ENCODE data around the gene STX4. TPM values are rescaled to one million over a fixed set of nuclear protein-coding genes. Genes with fewer than 3 reads are reported as not detected.

Gene STX4
- polyA plus RNA-seq, 12 donors, result 33.1 to 71.9 (median 39.3) TPM; not detected in 1

DNA sequence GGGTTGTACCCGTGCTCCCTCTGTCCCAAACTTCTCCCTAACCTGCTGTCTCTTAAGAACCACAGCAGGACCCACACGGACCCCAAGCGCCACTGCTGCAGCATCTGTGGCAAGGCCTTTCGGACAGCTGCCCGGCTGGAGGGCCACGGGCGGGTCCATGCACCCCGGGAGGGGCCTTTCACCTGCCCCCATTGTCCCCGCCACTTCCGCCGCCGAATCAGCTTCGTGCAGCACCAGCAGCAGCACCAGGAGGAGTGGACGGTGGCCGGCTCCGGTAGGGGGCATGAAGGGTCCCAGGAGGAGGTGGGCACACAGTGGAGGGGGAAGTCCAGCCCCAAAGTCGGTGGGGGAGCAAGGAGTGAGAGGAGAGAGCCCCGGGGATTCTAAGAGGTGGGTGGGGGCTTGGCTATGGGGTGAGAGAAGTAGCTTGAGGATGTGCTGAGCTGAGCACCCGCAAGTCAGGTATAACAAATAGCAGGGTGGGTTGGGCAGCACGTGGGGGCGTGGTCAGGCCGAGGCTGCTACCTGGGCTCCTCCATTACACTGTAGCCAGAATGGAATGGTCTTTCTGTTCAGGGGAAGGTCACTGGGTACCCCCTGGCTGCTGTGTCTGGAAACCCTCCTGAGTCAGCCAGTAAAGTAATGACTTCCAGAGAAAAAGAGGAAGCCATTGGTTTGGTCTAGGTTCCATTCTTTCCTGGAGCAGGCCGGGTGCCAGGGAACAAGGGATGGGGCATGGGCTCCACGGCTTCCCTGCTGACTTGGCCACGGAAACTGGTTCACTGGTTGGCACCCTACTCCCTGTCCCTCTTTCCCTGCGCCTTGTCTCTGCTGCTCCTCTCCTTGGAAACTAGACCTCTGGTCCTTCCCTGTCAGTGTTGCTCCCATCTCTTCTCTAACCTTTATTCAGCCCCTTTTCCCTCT, 48.3 kb downstream of the STX4 start:
- DNase-seq, result no peak

DNA sequence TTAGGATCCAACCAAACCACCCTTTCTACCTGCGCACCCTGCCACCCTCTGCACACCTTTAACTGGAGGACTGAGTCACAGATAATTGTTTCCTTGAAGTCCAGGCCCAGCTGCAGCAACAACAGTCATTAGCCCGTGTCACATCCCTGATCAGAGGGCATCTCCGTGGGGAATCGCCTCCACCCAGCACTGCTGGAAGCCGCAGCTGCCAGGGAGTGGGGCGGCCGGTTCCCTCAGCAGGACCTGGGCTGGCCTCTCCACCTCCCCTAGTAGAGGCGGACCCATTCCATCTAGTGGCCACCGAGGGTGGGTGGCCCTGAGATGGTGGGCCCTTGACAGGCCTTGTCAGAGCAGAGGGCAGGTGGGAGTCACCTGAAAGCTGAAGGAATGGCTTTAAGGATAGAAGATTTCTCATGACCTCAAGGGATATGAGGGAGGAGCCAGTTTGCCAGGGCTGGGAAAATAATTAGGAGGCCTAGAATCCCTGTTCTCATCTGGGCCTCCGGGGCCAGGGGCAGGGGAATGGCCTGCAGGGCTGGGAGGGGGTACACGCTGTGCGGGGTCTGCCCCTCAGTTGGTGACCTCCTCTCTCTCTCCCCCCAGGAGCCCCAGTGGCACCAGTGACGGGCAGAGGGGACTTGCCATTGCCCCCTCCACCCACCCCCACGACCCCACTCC, 49.1 kb downstream of the STX4 start:
- DNase-seq, result no peak

DNA sequence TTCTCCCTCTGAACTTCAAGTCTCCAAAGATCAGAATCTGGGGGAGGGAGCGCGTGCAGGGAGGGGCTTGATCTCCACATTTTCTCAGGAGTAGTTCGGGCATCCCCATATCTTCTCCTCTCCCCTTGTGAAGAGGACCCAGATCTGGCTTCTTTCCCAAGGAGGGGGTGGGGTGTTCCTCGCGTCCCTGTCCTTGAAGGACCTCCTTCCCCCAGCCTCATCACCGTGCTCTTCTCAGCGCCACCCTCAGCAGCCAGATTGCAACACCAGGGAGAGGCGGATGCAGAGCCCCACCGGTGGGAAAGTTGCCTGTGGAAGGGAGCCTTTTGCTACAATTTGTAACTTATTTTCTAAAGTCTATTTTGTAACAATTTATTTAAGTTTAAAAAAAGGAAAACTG, 49.7 kb downstream of the STX4 start:
- no peak for DNase-seq

DNA sequence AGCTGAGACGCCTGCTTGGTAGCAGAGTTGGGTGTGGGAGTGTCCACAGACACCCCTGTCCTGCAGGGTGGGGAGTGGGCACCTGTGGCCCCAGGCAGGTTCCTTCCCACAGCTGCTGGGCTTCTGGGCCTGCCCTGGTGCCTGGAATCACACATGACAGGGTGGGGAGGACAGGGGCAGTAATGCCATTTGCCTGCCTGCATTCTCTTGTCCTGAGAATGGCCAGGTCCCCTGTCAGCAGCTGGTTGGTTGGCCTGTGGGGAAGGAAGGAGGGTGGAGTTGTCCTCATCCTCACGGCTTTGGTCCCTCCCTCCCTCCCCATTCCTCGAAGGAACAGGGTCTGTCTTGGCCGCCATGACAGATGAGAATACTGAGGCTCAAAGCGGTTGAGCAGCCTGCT, 50.2 kb downstream of the STX4 start:
- DNase-seq, result no peak

DNA sequence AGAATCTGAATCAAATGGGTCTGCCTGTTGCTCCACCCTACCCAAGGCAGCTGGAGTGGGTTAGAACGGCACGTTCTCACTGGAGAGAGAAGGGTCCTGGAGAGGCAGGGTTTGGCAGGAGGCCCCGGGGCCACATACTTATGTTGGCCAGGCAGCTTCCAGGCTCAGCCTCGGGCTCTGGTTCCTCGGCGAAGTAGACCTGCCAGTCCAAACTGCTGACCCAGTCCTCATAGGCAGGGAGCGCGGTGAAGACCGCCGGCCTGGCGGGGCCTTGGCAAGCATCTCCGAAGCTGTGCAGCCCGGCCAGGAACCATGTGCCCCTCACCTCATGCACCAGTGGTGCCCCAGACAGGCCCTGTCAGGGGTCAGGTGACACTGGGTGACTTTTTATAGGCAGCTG, 50.6 kb downstream of the STX4 start:
- no peak for DNase-seq

DNA sequence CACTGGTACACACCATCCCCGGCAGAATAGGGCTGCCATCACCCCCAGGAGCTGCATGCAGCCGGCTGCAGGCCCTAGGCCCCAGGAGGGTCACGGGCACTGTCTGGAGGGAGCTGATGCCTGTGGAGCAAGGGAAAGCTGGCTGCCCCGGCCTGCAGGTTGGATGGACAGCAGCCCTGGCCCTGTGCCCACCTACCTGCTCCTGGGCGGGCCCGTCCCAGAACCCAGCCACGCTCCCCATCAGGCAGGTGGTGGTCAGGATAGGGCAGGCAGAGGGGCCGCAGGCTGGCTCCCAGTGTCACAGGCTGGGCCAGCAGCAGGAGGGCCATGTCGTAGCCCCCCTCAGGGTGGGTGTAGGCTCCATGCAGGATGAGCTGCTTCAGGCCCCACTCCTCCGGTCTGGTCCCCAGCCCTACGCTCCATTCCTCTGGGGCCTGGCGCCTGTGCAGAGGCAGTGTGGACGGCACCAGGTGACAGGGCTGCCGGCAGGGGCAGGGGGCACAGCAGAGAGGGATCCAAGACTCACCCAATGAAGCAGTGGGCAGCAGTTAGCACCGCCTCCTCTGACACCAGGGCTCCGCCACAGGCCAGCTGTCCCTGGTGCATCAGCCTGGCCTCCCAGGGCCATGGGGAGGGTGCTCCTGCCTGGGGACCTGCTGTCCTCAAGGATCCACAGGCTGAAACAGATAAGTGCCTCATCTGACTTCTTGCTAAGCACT, 51.4 kb downstream of the STX4 start:
- no peak for DNase-seq

DNA sequence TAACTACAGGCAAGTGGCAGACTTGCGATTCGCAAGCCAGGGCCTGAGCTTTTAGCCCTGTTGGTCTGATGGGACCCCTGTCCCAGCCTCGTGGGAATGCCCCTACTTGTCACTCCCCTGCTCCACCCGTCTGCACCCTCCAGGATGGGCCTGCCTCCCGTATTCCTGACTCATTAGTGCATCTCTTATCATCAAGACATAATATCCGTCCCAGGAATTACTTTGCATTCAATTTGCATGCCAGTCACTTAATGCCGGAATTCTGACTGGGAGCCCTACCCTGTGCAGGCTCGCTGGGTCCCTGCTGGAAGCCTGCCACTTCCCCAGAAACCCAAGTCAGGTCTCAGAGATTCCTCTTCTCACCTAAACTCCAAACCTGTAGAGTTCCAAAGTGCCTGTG, 52.1 kb downstream of the STX4 start:
- DNase-seq, result no peak

DNA sequence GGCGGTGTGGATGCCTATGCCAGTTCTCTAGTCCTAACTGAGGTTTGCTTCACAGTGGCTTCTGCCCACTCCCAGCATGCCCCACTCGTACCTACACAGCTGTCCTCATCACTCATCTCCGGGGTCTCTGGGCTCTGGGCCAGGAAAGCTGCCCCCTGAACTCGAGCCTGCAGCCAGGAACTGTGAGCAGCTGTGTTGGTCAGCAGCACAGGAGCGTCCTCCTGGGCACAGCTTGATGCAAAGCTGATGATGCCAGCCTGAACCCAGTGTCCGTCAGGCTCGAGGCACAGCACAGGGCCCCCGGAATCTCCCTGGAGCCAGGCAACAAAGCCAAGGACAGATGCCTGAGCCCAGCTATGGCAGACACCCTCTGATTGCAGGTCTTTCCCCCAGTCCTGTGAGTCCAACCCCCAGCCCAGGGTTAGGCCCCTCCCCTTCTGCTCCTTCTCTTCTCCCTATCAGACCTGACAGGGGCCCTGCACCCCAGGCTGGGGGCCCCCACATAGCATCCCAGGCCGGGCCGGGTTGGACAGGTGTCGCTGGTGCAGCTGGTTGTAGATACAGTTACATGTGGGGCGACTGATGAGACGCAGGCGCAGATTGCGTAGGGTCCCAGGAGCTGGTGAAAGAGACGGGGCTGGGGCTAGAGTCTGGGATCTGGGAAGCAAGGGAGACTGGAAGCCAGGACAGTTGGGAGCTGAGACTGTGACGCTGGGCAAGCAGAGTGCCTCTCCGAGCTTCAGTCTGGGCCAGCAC, 52.7 kb downstream of the STX4 start:
- DNase-seq, result no peak

DNA sequence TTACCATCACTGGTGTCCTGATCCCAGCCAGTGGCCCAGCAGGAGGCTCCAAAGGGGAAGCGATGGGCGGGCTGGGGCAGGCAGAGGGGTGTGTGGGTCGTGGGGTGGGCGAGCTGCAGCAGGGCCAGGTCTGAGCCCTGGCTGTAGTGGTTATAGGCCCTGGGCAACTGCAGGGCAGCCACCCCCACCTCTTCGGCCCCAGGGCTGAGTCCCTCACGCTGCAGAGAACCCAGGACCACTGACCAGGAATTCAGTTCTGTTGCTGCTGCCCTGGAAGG, 53.2 kb downstream of the STX4 start:
- no peak for DNase-seq

DNA sequence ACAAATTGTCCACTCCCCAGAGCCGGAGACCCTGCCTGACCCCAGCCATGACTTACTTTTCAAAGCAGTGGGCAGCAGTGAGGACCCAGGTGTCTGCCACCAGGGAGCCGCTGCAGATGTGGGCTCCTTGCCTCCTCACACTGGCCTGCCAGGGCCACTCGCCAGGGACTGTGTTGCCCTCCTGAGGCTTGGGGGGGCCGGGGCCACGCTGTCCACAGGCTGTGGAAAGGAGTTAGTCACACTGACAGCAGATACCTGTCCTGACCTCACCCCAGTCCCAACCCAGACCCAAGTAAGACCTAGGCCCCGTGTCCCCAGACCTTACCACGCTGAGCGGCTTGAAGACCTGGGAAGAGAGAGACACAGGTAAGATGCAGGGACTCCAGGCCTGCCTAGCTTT, 54.1 kb downstream of the STX4 start:
- no peak for DNase-seq

DNA sequence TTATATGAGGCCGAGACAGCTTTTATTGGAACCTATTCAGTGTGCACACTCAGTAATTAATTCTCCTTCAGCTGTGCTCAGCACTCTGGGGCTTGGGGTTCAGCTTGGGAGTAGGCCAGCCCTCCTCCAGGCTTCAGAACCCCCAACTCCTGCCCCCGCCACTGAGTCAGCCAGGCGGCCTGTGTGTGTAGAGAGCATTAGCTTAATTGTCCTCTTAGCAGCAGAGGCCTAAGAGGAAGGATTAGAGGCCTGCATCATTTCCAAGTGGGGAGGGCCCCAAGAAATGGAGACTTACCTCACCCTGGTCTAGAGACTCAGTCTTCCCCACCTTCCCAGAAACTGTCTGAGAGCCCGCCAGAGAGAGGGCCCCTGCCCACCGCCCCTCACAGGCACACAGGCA, 54.6 kb downstream of the STX4 start:
- DNase-seq, result no peak

DNA sequence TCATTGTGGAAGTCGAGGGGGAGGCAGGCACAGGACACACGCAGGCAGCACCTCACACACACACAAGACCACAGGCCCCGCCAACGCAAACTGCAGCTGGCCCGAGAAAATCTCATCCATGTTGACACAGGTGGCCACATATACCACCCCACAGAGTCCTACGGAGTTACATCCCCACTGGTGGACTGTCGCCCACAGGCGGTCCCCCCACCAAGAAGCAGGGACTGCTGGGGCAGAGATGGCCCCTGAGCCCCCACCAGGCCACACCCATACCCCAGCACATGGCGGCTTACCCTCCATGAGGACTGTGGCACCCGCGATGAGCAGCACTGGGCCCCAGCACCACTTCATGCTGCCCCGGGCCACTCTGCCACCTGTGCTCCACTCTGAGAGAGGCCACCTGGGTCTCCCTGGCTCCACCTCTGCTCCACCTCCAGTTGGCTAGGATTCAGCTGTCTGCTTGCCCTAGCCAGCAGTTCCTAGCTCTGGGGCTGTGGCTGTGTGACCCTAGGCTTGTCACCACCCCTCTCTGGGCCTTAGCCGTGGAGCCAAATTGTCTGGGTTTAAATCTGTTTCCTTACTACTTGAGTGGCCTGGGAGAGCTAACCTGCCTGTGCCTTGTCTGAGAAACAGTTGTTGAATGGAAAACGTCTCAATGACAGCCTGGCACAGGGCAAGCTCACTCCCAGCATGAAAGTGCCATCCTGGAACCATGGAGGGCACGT, 55.3 kb downstream of the STX4 start, which contains the start of gene PRSS53:
Gene PRSS53 (minus strand): TSS at position 485 of the 725 bp plus-strand sequence. CDS start 134 bp downstream, at position 351.
- no peak for DNase-seq

DNA sequence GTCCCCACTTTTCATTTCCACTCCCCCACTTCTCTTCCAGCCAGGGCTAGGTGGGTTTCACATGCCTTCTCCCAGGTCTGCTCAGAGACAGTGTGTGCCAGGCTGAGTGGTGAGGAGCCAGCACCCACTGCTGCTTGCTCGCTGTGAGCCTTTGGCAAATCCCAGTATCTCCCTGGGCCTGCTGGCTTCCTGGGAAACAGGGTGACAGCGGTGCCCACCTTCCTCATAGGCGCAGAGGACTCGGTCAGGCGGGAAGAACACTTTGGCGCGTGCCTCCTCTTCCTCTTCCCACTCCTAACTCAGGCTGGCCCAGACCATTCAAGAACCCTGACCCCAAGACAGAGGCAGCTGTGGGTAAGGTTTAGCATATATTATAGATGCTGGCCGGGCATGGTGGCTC, 55.8 kb downstream of the STX4 start:
- DNase-seq, result no peak

Other genes with a start within 250 kb of the STX4 start
- gene ZNF629, start 246.4 kb upstream of the STX4 start, polyA plus RNA-seq (ENCODE audit: insufficient read length in 12 of 12), result 10 to 100 TPM in 11 of 12 donors, not detected in 1; 11.7 to 15.9 (median 14.0) TPM
- gene BCL7C, start 139.5 kb upstream of the STX4 start, polyA plus RNA-seq (ENCODE audit: insufficient read length in 12 of 12), result 10 to 100 TPM in 11 of 12 donors, not detected in 1; 24.7 to 34.9 (median 27.2) TPM
- gene CTF1, start 136.9 kb upstream of the STX4 start, polyA plus RNA-seq (ENCODE audit: insufficient read length in 12 of 12), result 10 to 100 TPM in 5 of 12 donors, 1 to 10 TPM in 5, not detected in 2; 8.7 to 15.7 (median 10.5) TPM
- 10 to 100 TPM in 5 of 12 donors, 1 to 10 TPM in 6, not detected in 1; 5.3 to 29.1 (median 9.5) TPM for gene FBXL19, start 110.0 kb upstream of the STX4 start, polyA plus RNA-seq (ENCODE audit: insufficient read length in 12 of 12)
- 10 to 100 TPM in 3 of 12 donors, 1 to 10 TPM in 8, not detected in 1; 7.4 to 11.3 (median 8.8) TPM for gene ORAI3, start 84.5 kb upstream of the STX4 start, polyA plus RNA-seq (ENCODE audit: insufficient read length in 12 of 12)
- 10 to 100 TPM in 9 of 12 donors, 1 to 10 TPM in 2, not detected in 1; 9.5 to 19.5 (median 11.0) TPM for gene SETD1A, start 75.8 kb upstream of the STX4 start, polyA plus RNA-seq (ENCODE audit: insufficient read length in 12 of 12)
- 10 to 100 TPM in 1 of 12 donors, 1 to 10 TPM in 10, not detected in 1; 6.9 to 16.3 (median 9.0) TPM for gene HSD3B7, start 48.4 kb upstream of the STX4 start, polyA plus RNA-seq (ENCODE audit: insufficient read length in 12 of 12)
- 1 to 10 TPM in 6 of 12 donors, under 1 TPM in 4, not detected in 2; 0.78 to 7.1 (median 1.5) TPM for gene STX1B, start 22.9 kb upstream of the STX4 start, polyA plus RNA-seq (ENCODE audit: insufficient read length in 12 of 12)
- 1 to 10 TPM in 11 of 12 donors, not detected in 1; 5.3 to 9.5 (median 7.2) TPM for gene ZNF668, start 40.7 kb downstream of the STX4 start, polyA plus RNA-seq (ENCODE audit: insufficient read length in 12 of 12)
- 10 to 100 TPM in 2 of 12 donors, 1 to 10 TPM in 9, not detected in 1; 7.1 to 13.3 (median 9.5) TPM for gene ZNF646, start 40.9 kb downstream of the STX4 start, polyA plus RNA-seq (ENCODE audit: insufficient read length in 12 of 12)
- gene PRSS53, start 55.4 kb downstream of the STX4 start, polyA plus RNA-seq (ENCODE audit: insufficient read length in 12 of 12), result 10 to 100 TPM in 1 of 12 donors, 1 to 10 TPM in 10, not detected in 1; 1.8 to 16.4 (median 4.6) TPM
- gene VKORC1, start 61.2 kb downstream of the STX4 start, polyA plus RNA-seq (ENCODE audit: insufficient read length in 12 of 12), result 10 to 100 TPM in 11 of 12 donors, not detected in 1; 50.0 to 71.5 (median 58.6) TPM
- gene BCKDK, start 74.8 kb downstream of the STX4 start, polyA plus RNA-seq (ENCODE audit: insufficient read length in 12 of 12), result 10 to 100 TPM in 11 of 12 donors, not detected in 1; 19.1 to 30.0 (median 24.8) TPM
- 10 to 100 TPM in 11 of 12 donors, not detected in 1; 41.5 to 63.1 (median 46.7) TPM for gene KAT8, start 84.1 kb downstream of the STX4 start, polyA plus RNA-seq (ENCODE audit: insufficient read length in 12 of 12)
- gene PRSS8, start 102.2 kb downstream of the STX4 start, polyA plus RNA-seq (ENCODE audit: insufficient read length in 12 of 12), result 10 to 100 TPM in 2 of 12 donors, 1 to 10 TPM in 2, under 1 TPM in 6, not detected in 2; 0.16 to 39.2 (median 0.61) TPM
- gene PRSS36, start 116.5 kb downstream of the STX4 start, polyA plus RNA-seq (ENCODE audit: insufficient read length in 12 of 12), result 1 to 10 TPM in 8 of 12 donors, under 1 TPM in 2, not detected in 2; 0.92 to 2.0 (median 1.4) TPM
- gene FUS, start 146.6 kb downstream of the STX4 start, polyA plus RNA-seq (ENCODE audit: insufficient read length in 12 of 12), result 1,000 to 10,000 TPM in 1 of 12 donors, 100 to 1,000 TPM in 11; 290 to 4,308 (median 418) TPM
- 10 to 100 TPM in 3 of 12 donors, 1 to 10 TPM in 8, not detected in 1; 3.8 to 28.0 (median 6.0) TPM for gene PYCARD, start 169.2 kb downstream of the STX4 start, polyA plus RNA-seq (ENCODE audit: insufficient read length in 12 of 12)
- gene TRIM72, start 180.6 kb downstream of the STX4 start, polyA plus RNA-seq (ENCODE audit: insufficient read length in 12 of 12), result 10 to 100 TPM in 11 of 12 donors, not detected in 1; 19.1 to 87.8 (median 58.2) TPM
- 1 to 10 TPM in 5 of 12 donors, under 1 TPM in 5, not detected in 2; 0.27 to 2.1 (median 0.95) TPM for gene PYDC1, start 183.6 kb downstream of the STX4 start, polyA plus RNA-seq (ENCODE audit: insufficient read length in 12 of 12)
- 1 to 10 TPM in 11 of 12 donors, not detected in 1; 2.1 to 9.2 (median 3.2) TPM for gene ITGAM, start 226.4 kb downstream of the STX4 start, polyA plus RNA-seq (ENCODE audit: insufficient read length in 12 of 12)

All from muscle of arm (tissue), 12 donors.